Dermis blood vessel endothelial cell (primary cell): ENCODE data around the gene HEATR5A. TPM values are rescaled to one million over a fixed set of nuclear protein-coding genes. Genes with fewer than 3 reads are reported as not detected.
"Not testable (repeated sequence)": the region's sequence is repeated elsewhere in the genome, so short reads cannot be mapped to it uniquely, and the experiment has no call there.

ENCODE experiments used
- DNase-seq: peaks from one replicate; pipeline ENCODE4 v3.0.0; 2010
- total RNA-seq: library from RNA; depleted of rRNA; stranded (reverse); fragments of >200 nt; gene quantifications from 2 replicates; pipeline ENCODE4 v1.2.3, GENCODE V29; 2014

HEATR5A gene
- total RNA-seq, 1 donor from 2014 or later, result 43.1 TPM

- DNase-seq, result no peak
Measured at GRCh38 chr14:31256534-31257243, 163.7 kb downstream of the HEATR5A start.

DNA sequence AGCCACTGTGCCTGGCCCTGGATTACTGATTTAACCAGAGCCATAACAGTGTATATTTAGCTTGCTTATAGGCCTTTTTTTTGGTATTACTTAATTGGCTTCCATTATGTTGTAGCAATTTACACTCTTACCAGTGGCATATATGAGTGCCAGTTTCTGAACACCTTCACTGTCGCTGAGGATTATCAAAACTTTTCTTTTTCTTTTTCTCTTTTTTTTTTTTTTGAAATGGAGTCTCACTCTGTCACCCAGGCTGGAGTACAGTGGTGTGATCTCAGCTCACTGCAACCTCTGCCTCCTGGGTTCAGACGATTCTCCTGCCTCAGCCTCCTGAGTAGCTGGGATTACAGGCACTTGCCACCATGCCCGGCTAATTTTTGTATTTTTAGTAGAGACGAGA is 164.4 kb downstream of the HEATR5A start:
- DNase-seq, result not testable (repeated sequence)

DNA sequence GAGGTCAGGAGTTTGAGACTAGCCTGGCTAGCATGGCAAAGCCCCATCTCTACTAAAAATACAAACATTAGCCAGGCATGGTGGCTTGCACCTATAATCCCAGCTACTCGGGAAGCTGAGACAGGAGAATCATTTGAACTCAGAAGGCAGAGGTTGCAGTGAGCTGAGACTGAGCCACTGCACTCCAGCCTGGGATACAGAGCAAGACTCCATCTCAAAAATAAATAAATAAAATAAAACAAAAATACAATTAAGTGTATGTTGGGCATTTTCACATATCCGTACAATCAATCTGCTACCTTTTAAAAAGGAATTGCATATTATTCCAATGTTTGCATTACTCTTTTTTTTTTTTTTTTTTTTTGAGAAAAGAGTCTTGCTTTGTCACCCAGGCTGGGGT is 165.1 kb downstream of the HEATR5A start:
- DNase-seq, result no peak

- DNase-seq, result no peak
Measured at GRCh38 chr14:31253746-31254471, 166.4 kb downstream of the HEATR5A start.

DNA sequence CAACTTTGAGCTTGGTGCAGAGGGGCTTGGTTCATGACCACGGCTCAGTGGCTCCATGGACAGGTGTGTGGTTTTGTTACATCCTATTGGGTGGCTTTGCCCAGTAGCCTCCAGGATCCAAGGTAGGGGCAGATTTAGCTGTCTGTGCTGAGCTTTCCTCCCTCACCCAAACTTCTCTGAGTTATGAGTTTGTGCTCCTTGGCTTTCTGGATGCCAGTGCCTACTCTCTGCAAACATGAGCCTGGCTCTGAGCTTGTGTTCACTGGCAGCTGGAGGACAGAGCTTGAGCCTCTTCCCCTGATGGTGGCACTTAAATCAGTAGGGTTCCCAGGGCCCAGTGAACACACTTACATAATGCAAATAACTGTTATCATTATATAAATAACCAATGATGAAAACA is 167.5 kb downstream of the HEATR5A start:
- DNase-seq, result no peak

DNA sequence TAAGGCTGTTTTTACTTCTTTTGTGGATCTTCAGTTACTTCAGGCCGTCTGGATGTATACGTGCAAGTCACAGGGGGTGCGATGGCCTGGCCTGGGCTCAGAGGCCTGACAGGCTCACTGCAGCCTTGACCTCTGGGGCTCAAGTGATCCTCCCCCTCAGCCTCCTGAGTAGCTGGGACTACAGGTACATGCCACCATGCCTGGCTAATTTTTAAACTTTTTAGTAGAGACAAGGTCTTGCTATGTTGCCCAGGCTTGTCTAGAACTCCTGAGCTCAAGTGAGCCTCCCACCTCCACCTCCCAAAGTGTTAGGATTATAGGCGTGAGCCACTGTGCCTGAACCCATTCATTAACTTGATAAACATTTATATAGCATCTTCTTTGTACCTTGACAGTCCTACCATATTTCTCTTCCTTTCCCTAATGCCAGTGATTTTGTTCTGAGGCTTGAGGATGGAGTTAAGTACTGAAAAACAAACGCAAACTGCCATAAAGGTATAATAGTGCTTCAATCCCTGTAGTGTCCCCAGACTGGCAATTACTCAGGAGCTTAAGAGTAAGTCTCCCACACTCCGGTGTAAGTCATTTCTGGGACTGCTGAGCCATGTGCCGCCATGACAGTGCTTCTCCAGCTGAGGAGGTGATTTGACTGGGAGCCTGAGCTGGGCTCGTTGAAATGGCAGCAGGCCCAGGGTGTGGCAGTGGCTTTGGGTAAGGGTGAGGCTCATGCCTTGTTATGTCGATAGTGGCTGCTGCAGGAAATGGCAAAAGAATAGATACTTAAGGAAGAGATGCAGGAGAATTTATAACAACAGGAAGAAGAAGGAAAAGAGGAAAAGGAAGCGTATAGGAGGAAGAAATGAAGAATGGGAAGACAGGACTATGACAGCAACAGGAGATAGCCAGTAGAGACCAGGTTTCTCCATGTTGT is 169.1 kb downstream of the HEATR5A start:
- no peak for DNase-seq

- no peak for DNase-seq
Measured at GRCh38 chr14:31244626-31245025, 175.7 kb downstream of the HEATR5A start.

DNA sequence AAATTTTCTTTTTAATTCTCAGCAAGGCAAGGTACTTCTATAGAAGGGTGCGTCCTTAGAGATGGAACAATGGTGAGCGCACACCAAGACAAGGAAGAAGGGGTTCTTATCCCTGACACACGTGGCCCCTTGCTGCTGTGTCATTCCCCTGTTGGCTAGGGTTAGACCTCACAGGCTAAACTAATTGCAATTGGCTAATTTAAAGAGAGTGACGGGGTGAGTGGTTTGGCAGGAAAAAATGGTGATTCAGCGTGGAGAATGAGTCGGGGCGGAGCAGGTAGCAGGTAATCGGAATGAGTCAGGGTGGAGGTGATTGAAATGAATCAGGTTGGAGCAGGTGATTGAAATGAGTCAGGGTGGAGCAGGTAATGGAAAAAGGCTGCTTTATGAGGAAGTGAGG is 176.5 kb downstream of the HEATR5A start:
- no peak for DNase-seq

GRCh38 chr14:31242161-31242940 is 178.0 kb downstream of the HEATR5A start:
- not testable (repeated sequence) for DNase-seq

Other genes starting within 250 kb of the HEATR5A start
- 303 and 339 TPM in 2 replicates for gene HECTD1, start 212.8 kb downstream of the HEATR5A start, total RNA-seq
- gene DTD2, start 37.0 kb upstream of the HEATR5A start, total RNA-seq, result 18.3 and 18.4 TPM in 2 replicates
- not detected in 2 replicates for gene GPR33, start 67.5 kb upstream of the HEATR5A start, total RNA-seq
- gene NUBPL, start 140.9 kb upstream of the HEATR5A start, total RNA-seq, result 4.1 and 6.3 TPM in 2 replicates